Measurements from ENCODE around the gene CD70.

DNA sequence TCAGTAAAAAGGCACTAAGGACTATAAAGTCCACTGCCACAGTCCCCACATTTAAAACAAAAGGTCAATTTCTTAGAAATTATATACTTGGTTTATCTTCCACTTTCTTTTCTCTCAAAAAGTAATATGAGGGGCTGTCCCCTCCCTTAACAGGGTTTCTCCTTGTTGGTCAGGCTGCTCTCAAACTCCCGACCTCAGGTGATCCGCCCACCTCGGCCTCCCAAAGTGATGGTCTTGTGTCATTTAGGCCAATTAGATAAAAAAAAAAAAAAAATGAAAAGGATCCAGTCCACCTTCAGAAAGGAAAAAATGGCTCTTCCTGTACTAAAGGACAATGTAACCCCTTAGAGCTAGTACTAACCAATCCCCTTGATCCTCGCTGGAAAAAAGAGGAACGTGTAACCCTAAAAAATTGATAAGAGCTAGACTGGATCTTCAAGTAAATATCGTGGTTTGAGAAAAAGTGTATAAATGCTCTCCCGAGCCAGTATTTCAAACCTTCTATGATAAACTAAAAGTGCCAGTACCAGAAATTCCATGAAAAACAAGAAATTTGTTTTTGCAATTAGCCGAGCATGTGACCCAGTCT, 9.0 kb upstream of the CD70 start:
- TF ChIP-seq YY1 (IDR thresholded peaks at IDR 0.05; ENCODE audit: insufficient read depth, insufficient read length) = no peak
- no peak for TF ChIP-seq ZNF274 (IDR thresholded peaks at IDR 0.05; ENCODE audit: low read depth, low read length)
- TF ChIP-seq SUZ12 (IDR thresholded peaks at IDR 0.05; ENCODE audit: extremely low read depth, insufficient read depth, insufficient read length) = no peak

Measured in NT2/D1 (cell line).